Ecto neural progenitor cell (in vitro differentiated cells): ENCODE results near the gene ZNF554.

Experiments used
- DNase-seq: peaks from one replicate; pipeline ENCODE4 v3.0.0-alpha.2; 2018; ENCODE audit warnings: low spot score

ZNF554 gene

DNA sequence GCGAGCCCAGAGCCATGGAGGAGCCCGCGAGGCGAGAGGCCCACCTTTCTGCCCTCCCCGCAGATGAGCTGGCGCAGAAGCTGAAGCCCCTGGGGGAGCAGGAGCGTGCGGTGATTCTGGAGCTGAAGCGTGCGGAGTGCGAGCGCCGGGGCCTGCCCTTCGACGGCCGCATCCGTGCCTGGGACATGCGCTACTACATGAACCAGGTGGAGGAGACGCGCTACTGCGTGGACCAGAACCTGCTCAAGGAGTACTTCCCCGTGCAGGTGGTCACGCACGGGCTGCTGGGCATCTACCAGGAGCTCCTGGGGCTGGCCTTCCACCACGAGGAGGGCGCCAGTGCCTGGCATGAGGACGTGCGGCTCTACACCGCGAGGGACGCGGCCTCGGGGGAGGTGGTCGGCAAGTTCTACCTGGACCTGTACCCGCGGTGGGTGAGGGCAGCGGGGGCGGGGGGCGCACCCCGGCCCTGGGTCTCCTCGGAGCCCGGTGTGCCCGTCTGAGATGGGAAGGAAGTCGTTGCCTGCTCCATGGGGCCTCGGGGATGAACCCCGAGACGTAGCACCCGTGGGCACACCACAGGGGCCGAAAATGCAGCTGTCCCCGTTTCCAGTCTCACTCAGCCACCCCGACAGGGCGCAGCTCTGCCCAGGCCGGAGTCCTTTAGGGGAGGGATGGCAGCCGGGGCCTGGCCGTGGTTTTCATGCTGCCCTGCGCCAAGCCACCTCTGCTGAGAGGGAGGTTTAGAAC, 12.1 kb upstream of the ZNF554 start:
- no peak for DNase-seq

DNA sequence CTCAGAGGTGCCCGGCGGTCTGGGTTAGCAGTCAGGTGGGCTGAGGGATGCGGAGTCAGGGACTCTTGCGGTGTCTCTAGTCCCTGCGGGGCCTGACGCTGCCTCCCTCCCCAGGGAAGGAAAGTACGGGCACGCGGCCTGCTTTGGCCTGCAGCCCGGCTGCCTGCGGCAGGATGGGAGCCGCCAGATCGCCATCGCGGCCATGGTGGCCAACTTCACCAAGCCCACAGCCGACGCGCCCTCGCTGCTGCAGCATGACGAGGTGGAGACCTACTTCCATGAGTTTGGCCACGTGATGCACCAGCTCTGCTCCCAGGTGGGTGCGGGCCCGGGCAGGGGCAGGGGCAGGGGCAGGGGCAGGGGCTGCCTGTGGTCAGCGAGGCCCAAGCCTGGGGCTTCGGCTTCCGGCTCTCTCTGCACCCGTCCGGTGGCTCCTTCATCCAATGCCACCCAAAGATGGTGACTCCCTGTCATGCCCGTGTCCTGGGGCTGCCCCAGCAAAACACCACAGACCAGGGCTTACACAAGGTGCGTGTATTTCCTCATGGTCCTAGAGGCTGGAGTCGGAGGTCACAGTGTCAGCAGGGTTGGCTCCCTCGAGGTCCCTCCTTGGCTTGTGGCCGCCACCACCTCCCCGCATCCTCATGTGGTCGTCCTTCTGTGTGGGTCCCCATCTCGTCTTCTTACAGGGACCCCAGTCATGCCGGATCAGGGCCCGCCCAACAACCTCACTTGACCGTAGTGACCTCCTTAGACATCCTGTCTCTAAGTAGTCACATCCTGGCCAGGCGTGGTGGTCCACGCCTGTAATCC, 11.3 kb upstream of the ZNF554 start:
- no peak for DNase-seq

GRCh38 chr19:2809387-2810140, 10.1 kb upstream of the ZNF554 start:
- DNase-seq = no peak

DNA sequence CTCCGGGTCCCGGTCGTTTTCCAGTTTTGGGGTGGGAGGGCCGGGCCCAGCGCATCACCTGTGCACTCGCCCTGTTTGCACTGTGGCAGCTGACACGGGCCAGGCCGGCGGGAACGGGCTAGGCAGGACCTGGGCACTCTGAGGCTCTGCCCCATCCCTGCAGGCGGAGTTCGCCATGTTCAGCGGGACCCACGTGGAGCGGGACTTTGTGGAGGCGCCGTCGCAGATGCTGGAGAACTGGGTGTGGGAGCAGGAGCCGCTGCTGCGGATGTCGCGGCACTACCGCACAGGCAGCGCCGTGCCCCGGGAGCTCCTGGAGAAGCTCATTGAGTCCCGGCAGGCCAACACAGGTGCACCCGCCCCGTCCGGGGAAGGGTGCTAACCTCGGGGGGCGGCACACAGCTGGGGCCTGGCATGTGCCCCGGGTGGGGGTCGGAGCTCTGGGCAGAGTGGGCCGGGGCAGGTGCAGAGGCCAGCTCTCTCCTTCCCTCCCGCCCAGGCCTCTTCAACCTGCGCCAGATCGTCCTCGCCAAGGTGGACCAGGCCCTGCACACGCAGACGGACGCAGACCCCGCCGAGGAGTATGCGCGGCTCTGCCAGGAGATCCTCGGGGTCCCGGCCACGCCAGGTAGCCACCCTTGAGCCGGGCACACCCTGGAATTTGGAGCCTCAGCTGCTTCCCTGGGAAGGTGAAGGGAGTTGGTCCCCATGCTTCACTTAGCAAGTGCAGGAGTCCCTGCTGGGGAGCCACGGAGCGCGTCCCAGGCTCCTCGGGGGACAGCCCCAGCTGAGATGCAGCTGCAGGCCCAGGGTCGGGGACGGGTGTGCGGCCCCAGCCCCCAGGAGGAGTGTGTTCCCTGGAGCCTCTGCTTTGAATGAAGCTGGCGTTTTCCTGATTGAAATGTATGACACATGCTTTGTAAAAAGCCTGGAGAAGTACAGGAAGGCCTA, 9.3 kb upstream of the ZNF554 start:
- DNase-seq = no peak

DNA sequence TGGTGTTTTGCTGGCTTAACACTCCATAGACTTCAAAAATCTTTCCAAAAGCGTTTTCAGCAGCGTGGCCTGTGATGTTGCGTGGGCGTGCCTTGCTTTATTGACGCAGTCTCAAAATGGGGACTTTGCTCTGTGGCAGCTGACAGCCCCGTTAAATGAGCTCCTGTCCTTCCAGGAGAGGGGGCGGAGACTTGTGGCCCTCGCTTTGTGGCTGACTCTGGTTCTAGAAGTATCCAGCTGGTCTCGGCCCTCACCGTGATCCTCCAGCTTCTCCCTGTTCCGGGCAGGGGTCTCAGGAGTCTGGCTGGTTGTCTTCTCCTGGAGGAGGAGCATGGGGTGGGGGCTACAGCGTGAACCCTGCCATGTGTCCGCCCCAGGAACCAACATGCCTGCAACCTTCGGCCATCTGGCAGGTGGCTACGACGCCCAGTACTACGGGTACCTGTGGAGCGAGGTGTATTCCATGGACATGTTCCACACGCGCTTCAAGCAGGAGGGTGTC, 8.4 kb upstream of the ZNF554 start:
- no peak for DNase-seq

DNA sequence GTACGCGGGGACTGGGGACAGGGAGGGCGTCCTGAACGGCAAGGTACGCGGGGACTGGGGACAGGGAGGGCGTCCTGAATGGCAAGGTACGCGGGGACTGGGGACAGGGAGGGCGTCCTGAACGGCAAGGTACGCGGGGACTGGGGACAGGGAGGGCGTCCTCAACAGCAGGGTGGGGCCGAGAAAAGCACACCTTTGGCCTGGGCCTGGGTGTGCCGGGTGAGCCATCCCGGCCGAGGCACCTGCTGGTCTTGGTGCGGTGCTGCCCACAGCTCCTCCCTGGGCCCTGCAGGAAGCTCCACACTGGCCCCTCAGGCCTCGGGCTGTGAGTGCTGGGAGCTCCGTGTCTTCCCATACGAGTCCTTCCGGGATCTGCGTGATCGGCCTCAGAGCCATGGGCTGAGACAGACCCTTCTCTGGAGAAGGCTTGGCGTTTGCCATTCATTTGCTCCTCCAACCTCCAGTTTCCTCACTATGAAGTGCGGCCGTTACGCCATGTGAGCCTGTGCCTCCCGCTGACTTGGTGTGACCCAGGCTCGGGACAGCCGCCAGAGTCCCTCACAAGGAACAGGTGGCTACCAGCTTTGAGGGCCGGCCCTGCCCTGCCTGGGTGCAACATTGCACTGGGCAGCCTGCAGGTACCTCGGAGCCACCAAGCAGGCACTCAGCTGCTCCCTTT, 7.8 kb upstream of the ZNF554 start:
- DNase-seq = no peak

DNA sequence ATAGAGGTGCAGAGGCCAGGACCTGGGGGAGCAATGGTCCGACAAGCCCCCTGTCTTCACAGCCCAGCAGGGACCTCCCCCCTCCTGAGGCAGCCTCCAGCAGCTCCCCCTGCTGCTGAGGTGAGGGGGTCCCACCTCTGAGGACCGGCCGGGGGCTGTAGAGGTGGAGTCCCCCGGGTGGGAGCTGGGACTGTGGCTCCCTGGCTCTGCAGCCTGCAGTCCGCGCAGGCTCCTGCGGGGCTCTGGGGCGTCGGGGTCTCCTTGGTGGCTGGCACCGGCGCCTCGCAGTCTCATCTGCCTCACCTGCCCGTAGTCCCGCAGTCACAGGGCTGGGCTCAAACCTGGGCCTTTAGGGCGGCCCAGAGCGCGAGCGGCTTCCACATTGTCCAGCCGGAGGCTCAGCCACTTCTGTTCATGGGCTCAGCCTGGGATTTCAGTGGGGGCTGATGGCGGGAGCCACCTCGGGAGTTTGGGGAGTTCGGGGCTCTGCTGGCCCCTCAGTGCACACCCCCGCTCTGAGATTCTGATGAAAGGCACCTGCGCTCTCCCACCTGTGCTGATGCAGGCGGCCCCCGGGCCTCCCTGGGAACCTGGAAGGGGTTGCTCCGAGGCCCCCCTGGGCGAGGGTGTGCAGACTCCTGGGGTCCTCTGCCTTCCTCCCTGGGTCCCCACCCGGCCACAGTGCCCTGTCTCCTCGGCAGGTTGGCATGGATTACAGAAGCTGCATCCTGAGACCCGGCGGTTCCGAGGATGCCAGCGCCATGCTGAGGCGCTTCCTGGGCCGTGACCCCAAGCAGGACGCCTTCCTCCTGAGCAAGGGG, 7.0 kb upstream of the ZNF554 start:
- no peak for DNase-seq

- DNase-seq = no peak
Observed at GRCh38 chr19:2813235-2814160, 6.2 kb upstream of the ZNF554 start.

- no peak for DNase-seq
Observed at GRCh38 chr19:2814426-2814825, 5.2 kb upstream of the ZNF554 start.

- no peak for DNase-seq
Observed at GRCh38 chr19:2815191-2815614, 4.5 kb upstream of the ZNF554 start.

- no peak for DNase-seq
Observed at GRCh38 chr19:2815923-2816322, 3.7 kb upstream of the ZNF554 start.

DNA sequence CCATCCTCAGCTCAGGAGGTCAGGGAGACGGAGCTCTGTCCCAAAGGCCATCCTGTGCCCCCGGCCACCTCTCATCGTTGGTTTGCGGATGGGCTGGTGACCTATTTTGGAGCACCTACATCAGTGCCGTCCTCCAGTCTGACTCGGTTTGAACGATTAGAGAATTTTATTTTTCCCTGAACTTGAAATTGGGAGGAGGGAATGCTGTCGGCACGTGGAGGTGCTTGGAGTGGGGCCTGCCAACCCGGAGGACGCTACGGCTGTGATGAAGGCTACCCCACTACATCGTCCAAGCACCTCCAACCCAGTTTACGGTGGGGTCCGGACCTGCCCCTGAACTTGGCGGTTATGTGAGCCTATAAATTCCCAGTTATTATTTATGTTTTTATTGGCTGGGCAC, 3.0 kb upstream of the ZNF554 start:
- no peak for DNase-seq

DNA sequence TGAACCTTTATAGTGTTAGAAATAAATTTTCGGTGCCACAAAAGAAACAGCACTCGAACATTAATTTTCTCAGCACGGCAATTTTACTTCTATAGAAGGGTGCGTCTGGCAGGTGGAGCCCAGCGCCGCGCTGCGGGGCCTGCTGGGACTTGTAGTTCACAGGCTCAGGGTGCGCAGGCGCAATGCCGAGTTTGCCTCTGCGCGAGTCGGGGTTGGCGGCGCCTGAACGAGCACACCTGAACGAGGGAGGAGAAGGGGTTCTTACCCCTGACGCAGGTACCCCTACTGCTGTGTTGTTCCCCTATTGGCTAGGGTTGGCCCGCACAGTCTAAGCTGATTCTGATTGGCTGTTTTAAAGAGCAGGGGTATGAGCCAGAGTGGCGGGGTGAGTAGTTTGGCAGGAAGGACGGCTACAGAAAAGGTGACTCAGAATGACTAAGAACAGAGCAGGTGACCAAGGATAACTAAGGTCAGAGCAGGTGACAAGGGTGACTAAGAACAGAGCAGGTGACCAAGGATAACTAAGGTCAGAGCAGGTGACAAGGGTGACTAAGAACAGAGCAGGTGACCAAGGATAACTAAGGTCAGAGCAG, 2.3 kb upstream of the ZNF554 start:
- peak; percentile 74 for DNase-seq

GRCh38 chr19:2820112-2820702, 539 bp downstream of the ZNF554 start:
- no peak for DNase-seq

DNA sequence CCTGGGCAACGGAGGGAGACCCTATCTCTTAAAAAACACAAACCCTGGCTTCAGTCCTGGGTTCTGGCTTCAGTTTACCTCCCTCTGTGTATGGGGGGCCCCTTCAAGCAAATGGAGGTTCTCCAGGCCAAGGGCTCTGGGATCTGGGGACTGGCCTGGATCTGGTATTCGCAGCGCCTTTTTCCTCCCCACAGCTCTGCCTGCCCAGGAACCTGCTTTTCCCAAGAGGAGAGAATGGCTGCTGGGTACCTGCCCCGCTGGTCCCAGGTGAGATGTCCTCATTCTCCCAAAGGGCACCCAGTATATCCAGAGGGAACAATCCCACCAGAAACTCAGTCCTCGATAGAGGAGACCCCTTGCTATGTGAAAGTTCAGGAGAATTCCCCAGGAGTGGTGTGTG, 3.2 kb downstream of the ZNF554 start:
- DNase-seq = no peak

DNA sequence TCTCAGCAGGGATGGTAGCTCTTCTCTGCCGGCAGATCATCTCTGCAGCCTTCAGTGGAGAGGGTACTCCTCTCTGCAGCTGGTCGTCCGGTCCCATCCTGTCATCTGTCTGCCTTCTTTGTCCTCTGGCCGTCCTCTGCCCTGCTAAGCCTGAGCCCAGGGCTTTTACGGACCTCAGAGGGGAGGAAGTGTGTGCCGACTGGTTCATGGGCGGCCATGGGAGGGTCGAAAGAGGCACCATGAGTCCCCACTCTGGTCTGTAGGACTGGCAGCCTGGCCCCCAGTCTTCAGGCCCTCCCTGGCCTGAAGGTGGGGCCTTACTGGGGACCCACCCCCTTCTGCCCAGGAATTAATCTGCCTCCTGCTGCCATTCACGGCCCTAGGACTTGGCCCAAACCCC, 4.0 kb downstream of the ZNF554 start:
- no peak for DNase-seq

DNA sequence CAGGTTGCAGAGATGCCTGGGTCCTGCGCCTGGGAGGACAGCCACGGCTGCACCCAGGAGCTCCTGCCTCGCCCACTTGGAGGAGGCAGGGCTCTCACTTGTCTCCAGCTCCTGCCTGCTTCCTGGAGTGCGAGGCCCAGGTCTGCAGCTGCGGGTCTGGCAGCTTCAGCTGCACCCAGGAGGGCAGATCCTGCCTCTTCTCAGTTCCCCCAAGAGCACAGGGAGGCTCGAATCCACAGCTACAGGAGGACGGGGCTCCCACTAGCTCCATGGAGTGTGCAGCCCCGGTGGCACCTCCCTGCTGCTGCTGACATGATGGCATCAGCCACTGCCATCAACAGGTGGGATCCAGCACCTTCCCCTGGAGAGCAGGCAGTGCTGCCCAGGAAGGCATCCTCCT, 4.5 kb downstream of the ZNF554 start:
- no peak for DNase-seq

DNA sequence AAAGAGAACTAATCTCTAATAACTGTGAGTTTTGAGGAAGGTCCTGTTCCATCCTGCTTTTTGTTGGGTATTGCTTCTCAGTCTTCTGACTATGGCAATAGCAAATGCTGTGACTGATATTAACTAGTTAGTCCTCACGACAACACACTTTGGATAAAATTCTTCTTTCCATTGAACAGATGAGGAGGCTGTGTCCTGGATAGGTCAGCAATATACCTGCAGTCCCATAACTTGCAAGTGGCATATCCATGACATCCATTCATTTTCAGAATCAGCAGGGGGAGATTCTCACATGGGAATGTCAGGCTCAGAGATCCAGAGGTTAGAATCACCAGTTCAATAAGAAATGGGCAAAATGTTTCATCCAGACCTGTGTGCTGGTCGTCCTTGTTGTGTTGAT, 7.4 kb downstream of the ZNF554 start:
- DNase-seq = no peak
